ENCODE results near the gene PRKG1.

DNA sequence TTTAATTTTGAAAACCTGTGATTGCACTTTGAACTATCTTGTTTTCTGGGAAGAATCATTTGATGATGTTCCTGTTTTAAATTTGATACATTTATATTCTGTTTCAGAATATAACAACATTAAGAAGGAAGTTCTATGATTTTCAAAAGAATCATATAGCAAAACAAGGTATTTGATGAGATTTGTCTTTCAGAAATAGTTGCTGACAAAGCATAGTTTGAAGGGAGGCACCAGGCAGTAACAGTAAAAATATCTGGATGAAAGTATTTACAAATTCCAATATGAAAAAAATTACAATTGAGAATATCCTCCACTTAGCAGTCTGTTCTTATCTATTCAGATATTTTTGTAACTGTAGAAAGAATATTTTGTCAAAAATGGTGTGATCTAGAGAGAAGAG is 891.2 kb downstream of the PRKG1 start:
- TF ChIP-seq, protein P1, sequence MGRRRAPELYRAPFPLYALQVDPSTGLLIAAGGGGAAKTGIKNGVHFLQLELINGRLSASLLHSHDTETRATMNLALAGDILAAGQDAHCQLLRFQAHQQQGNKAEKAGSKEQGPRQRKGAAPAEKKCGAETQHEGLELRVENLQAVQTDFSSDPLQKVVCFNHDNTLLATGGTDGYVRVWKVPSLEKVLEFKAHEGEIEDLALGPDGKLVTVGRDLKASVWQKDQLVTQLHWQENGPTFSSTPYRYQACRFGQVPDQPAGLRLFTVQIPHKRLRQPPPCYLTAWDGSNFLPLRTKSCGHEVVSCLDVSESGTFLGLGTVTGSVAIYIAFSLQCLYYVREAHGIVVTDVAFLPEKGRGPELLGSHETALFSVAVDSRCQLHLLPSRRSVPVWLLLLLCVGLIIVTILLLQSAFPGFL (CRISPR knock-in tag; IDR thresholded peaks at IDR 0.05; ENCODE audit: borderline replicate concordance), result no peak
- TF ChIP-seq, protein P2, sequence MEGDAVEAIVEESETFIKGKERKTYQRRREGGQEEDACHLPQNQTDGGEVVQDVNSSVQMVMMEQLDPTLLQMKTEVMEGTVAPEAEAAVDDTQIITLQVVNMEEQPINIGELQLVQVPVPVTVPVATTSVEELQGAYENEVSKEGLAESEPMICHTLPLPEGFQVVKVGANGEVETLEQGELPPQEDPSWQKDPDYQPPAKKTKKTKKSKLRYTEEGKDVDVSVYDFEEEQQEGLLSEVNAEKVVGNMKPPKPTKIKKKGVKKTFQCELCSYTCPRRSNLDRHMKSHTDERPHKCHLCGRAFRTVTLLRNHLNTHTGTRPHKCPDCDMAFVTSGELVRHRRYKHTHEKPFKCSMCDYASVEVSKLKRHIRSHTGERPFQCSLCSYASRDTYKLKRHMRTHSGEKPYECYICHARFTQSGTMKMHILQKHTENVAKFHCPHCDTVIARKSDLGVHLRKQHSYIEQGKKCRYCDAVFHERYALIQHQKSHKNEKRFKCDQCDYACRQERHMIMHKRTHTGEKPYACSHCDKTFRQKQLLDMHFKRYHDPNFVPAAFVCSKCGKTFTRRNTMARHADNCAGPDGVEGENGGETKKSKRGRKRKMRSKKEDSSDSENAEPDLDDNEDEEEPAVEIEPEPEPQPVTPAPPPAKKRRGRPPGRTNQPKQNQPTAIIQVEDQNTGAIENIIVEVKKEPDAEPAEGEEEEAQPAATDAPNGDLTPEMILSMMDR (IDR thresholded peaks at IDR 0.05), result no peak
- TF ChIP-seq, protein P3, sequence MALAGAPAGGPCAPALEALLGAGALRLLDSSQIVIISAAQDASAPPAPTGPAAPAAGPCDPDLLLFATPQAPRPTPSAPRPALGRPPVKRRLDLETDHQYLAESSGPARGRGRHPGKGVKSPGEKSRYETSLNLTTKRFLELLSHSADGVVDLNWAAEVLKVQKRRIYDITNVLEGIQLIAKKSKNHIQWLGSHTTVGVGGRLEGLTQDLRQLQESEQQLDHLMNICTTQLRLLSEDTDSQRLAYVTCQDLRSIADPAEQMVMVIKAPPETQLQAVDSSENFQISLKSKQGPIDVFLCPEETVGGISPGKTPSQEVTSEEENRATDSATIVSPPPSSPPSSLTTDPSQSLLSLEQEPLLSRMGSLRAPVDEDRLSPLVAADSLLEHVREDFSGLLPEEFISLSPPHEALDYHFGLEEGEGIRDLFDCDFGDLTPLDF (CRISPR knock-in tag; IDR thresholded peaks at IDR 0.05), result no peak
- TF ChIP-seq TP53 (CRISPR knock-in tag; IDR thresholded peaks at IDR 0.05), result no peak
- TF ChIP-seq, protein P4, sequence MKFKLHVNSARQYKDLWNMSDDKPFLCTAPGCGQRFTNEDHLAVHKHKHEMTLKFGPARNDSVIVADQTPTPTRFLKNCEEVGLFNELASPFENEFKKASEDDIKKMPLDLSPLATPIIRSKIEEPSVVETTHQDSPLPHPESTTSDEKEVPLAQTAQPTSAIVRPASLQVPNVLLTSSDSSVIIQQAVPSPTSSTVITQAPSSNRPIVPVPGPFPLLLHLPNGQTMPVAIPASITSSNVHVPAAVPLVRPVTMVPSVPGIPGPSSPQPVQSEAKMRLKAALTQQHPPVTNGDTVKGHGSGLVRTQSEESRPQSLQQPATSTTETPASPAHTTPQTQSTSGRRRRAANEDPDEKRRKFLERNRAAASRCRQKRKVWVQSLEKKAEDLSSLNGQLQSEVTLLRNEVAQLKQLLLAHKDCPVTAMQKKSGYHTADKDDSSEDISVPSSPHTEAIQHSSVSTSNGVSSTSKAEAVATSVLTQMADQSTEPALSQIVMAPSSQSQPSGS (CRISPR knock-in tag; IDR thresholded peaks at IDR 0.05; ENCODE audit: borderline replicate concordance, low read depth), result no peak
- TF ChIP-seq, protein P5, sequence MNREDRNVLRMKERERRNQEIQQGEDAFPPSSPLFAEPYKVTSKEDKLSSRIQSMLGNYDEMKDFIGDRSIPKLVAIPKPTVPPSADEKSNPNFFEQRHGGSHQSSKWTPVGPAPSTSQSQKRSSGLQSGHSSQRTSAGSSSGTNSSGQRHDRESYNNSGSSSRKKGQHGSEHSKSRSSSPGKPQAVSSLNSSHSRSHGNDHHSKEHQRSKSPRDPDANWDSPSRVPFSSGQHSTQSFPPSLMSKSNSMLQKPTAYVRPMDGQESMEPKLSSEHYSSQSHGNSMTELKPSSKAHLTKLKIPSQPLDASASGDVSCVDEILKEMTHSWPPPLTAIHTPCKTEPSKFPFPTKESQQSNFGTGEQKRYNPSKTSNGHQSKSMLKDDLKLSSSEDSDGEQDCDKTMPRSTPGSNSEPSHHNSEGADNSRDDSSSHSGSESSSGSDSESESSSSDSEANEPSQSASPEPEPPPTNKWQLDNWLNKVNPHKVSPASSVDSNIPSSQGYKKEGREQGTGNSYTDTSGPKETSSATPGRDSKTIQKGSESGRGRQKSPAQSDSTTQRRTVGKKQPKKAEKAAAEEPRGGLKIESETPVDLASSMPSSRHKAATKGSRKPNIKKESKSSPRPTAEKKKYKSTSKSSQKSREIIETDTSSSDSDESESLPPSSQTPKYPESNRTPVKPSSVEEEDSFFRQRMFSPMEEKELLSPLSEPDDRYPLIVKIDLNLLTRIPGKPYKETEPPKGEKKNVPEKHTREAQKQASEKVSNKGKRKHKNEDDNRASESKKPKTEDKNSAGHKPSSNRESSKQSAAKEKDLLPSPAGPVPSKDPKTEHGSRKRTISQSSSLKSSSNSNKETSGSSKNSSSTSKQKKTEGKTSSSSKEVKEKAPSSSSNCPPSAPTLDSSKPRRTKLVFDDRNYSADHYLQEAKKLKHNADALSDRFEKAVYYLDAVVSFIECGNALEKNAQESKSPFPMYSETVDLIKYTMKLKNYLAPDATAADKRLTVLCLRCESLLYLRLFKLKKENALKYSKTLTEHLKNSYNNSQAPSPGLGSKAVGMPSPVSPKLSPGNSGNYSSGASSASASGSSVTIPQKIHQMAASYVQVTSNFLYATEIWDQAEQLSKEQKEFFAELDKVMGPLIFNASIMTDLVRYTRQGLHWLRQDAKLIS (CRISPR knock-in tag; IDR thresholded peaks at IDR 0.05; ENCODE audit: borderline replicate concordance), result no peak

Data from WTC11 (cell line).